NAMALWA (cell line): ENCODE results near the gene HSPB7.

Experiments
- DNase-seq: peaks from one replicate; pipeline ENCODE4 v3.0.0-alpha.2; 2015; ENCODE audit warnings: low spot score

The HSPB7 gene

GRCh38 chr1:15975805-15976680 is 41.8 kb downstream of the HSPB7 start, which contains the start of gene ZBTB17:
Gene ZBTB17, minus strand, starts transcription at chr1:15976101. Its CDS starts 27,606 bp downstream, at chr1:15948495.
- DNase-seq, result peak; percentile 98

- peak; percentile 86 for DNase-seq
Observed at GRCh38 chr1:15975358-15975804, 42.5 kb downstream of the HSPB7 start.

- DNase-seq, result peak; percentile 69
Observed at GRCh38 chr1:15974855-15975254, 43.0 kb downstream of the HSPB7 start.

GRCh38 chr1:15973772-15974171 is 44.1 kb downstream of the HSPB7 start:
- DNase-seq, result no peak

GRCh38 chr1:15972409-15972808 is 45.4 kb downstream of the HSPB7 start:
- no peak for DNase-seq

GRCh38 chr1:15970911-15971310 is 46.9 kb downstream of the HSPB7 start:
- no peak for DNase-seq

- DNase-seq, result no peak
Observed at GRCh38 chr1:15969321-15969880, 48.4 kb downstream of the HSPB7 start.

- DNase-seq, result no peak
Observed at GRCh38 chr1:15968172-15968571, 49.7 kb downstream of the HSPB7 start.

- no peak for DNase-seq
Observed at GRCh38 chr1:15966956-15967344, 50.9 kb downstream of the HSPB7 start.

- peak; percentile 67 for DNase-seq
Observed at GRCh38 chr1:15966081-15966955, 51.5 kb downstream of the HSPB7 start.

GRCh38 chr1:15965228-15965767 is 52.5 kb downstream of the HSPB7 start:
- peak; percentile 56 for DNase-seq
